NCI-H2196 (cell line): ENCODE measurements around the gene IVD.
"Not testable (repeated sequence)": the region's sequence is repeated elsewhere in the genome, so short reads cannot be mapped to it uniquely, and the experiment has no call there.

Source experiments
- DNase-seq: peaks from one replicate; lab custom pipeline; 2025; ENCODE audit not compliant: unreplicated experiment; lab: John Stamatoyannopoulos, UW

IVD gene

DNA sequence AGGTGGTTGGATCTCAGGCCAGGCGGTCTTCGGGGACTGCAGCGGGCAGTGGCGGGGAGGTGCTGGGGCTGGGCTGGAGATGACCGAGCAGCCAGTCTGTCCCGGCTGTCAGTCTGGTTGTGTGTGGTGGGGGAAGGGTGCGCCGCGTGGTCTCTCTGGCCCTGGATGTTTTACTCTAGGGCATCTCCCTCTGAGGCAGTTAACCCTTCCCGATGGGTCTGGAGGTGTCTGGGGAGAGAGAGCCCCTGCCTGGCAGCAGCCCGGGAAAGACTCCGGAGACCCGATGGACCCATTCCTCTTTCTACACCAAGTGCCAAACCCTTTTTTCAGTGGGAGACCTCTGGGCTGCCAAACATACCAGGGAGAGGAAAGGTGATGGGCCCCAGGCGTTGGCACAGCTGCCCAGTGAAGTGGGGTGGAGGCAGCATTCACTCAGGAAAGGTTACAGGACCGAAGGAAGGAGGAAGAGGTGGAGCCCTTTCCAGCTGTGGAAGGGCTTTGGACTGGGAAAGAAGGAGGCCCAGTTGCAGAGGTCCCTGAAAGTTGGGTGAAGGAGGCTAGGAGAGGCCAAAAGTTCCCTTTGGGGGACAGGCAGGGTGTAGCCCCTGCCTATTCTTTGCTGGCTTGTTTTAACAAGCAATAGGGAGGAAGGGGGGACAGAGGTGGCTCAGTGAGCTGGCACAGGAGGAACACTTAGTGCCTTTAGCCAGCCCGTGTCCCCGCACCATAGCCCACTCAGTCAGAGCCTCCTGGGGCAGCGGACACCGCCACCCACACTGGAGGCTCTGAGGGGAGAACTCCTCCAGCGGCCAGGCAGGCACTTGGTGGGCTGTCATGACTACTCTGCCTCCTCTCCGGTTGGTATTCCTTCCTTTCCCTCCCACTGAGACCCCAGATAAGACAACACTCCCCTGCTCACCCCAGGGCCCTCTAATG is 32.4 kb downstream of the IVD start:
- DNase-seq: no peak

DNA sequence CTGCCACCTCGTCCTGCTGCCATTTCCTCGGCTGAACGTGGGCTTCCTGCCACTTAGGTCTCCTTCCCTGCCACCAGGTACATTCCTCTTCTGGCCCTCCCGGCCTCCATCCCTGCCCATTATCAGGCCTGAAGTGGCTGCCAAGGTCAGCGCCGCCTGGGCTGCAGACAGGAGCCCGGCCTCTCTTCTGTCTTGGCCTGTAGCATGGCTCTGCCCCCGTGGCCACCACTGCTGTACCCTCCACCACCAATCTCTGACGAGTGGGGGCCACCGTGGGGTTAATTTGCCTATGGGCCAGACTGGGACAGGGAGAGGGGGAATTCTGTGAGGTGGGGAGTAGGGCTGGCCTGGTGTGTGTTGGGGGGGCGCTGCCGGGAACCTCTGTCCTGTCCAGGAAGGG is 33.1 kb downstream of the IVD start:
- no peak for DNase-seq

DNA sequence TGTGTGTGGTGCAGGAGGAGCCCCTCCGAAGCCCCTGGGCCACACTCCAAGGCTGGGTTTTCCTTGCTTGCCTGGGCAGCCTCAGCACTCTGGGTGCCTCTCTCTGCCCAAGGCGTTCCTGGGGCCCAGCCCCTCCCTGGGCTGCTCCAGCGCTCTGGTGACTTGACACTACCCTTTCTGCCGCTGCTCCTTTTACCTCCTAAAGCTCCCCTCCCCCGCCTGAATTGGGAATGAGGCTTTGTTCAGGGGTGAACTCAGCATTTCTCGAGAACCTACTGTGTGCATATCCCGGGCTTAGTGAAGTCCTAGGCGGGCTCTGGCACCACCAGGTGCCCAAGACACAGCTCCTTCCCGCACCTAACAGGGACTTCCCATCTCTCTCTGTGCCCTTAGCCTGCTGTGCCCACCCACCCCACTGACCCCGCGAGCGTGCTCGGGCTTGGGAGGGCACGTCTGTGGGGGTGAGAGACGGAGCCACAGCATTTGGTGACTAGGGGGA is 33.9 kb downstream of the IVD start:
- no peak for DNase-seq

DNA sequence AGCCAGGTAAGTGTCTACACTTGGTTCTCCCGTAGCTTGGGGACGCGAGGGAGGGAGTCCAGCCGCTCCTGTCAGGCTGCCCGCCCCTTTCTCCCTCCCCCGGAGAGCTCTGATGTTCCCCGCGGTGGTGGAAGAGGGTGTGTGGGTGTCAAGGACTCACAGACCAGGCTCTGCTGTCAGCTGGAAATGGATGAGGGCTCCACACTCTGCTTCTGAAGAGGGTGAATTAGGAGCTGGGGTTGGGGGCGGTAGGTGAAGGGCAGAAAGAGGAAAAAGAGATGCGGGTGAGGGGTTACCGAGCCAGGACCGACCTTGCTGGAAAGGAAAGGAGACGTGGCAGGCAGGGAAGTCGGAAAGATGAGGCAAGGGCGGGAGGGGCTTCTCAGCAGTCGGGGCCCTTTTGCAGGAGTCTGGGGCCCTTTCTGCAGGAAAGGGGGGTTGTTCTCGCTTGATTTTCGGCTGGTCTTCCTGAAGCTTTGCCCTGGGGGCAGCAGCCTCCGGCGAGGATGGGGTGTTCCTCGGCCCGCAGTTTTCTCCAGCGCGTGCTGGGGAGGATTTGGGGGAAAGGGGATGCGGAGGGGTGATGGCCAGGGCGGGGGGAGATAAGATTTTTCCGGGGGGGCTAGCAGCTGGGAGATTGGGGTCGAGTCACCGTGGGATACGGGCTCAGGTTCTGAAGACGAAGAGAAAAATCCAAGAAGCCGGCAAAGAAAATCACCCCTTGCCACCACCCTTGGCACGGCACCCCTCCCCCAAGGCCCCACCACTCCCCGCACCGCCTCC is 34.6 kb downstream of the IVD start:
- no peak for DNase-seq

DNA sequence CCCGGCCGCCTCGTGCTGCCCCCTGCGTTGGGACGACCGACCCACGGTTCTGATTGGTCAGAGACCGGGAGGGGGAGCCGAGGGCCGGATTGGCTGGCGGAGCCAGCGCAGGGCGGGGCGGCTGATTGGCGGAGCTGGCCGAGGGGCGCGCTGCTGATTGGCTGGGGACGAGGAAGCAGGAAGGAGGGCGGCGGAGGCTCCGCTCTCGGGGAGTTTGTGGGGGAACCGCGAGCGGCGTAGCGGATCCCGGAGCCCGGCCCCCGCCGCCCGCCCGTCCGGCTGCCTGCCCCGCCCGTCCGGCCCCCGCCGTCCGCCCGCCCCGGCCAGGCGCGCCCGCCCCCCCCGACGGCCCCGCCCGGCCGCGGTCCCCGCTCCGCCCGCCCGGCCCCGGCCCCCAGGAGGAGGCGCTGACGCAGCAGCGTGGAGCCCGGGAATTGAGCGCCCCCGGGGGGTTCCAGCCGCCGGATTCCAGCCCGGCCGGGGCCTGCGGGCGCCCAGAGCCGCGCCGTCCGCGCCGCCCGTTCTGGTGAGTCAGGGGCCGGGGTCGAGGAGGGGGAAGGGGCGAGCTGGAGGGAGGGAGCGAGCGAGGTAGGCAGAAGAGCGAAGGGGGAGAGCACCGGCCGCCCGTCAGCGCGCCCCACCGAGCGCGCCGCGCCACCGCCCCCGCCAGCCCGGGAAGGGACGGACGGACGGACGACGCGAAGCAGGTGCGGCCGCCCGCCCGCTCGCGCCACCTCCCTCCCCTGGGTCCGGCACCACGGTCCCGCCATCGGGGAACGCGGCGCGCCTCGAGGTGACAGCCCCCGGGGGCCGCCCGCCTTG is 35.4 kb downstream of the IVD start, which contains the start of gene BAHD1:
BAHD1 (plus strand) TSS at position 211 of the 822 bp plus-strand sequence. CDS start 17,512 bp downstream, outside the sequence.
- DNase-seq: peak; percentile 78

DNA sequence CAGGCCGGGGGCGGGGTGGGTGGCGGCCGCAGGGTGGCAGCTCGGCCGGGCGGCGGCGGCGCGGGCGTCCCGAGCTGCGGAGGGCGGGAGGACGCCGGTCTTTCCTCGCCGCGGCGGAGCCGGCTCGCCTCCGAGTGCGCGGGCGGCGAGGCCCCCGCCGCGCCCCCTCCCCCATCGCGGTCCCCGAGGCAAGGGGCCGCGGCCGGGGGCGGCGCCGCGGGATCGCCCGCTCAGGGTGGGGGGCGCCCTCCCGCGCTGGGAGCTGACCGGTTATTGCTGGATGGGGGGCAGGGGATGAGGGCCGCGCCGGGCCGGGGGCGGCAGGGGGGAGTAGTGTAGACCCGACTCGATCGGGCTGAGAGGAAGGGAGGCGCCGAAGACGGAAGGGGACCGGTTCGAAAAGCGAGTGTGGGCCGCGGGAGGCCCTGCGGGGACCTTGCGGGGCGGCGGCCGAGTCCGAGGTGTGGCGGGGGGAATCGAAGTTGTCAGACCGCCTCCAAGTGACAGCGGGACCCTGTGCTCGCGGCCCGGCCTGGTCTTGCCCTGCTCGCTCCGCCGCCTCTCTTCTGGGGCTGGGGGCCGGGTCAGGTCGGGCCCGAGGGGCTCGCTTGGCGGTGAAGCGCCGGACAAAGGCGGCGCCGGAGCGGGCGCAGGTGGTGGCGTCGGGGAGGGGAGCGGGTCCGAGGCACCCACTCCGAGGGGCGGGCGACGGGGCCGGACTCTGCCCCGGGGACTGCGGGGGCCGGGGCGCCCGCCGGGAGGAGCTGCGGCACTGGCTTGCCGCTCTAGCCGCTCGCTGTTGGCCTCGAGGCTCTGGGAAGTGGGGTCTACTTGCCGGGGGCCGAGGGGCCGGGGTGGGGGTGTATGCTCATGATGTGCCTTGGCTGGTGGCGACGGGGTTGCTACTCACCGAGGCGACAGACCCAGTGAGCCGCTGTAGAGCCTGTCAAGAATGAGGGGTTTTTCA is 36.3 kb downstream of the IVD start:
- no peak for DNase-seq

DNA sequence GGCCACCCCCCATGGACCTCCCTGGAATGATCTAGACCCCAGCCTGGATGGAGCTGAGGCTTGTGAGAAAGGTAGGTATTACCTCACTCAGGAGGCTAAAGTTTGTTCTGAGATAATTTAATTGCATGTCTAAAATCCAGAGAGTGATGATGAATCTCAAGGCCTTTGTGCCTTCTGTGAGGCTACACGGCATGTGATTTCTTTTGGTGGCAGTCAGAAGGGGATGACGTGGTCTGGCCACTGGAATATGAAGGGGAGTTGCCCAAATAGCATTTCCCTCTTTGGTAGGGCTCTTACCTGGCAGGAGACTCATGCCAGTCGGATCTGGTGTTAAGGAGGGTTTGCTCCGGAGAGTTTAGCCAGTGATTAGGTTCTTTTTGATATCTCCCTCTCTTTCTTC is 37.7 kb downstream of the IVD start:
- no peak for DNase-seq

DNA sequence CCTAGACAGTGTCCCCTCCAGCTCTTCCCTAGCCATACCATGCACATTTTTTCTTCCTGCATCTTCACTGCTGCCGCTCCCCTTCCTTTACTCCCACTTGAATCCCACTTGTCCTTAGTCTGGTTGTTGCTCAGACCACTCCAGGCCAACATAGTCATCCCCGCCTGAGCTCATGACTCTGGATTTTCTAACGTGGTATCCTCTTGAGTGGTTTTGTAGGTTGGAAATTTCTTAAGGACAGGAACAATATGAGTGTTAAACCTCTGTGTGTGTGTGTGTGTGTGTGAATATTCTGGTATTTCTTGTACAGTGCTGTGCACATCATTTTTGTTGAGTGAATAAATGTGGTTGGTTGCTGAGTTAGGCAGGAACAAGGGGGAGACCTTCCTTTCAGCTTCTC is 38.3 kb downstream of the IVD start:
- no peak for DNase-seq

DNA sequence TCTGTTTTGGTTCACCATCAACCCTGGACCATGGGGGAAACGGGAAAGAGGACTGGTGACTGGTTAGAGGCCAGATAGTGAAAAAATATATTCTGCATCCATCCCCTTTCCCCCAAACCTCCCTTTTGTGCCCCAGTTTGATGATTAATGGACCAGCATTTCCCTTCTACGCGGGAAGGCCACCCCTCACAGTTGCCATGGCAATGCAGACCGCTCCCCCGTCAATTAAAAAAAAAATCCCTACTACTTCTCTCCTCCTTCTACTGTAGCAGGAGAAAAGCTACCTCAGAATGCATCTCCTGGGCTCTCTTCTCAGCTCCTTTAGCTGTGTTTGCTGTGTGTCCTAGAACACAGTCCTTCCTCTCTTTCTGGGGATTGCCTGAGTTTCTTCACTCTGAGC is 39.1 kb downstream of the IVD start:
- DNase-seq: no peak

DNA sequence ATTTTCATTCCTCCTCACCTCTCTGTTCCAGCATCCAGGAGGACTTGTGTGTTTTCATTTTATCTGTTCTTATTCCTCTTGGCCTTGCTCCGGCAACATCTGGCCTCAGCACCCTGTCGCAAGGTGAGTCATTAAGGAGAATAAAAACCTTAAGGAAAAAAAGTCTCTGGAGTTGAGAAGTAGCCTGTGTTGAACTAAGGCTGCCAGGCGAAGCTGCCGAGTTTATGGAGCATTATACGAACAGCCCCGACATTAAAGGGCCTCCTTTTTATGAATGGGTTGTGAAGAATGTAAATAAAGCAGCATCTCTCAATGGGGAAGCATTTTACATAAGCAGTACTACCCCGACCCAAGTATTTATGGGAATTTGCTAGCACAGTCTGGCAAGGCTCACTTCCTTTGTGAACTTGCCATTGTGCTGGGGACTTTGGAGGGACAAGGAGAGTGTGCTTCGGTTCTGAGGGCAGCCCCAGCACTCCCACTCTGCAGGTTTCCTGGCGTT is 39.9 kb downstream of the IVD start:
- no peak for DNase-seq

DNA sequence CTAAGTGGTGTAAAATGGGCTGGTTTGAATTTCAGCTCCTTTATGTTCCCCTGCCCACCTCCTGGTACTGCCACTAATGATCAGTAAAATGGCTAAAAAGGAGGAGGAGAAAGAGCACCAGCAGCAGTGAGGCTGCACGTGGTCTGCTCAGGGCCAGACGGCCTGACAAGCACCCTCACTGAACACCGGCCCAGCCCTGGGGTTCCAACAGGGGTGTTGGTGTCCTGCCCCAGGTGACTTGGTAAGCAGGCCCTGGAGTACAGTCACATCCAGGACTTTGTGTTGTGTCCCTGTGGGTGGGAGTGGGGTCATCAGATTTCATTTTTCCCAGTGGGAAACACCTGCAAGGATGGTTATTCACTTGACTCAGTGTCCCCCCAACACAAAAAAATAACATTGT is 40.5 kb downstream of the IVD start:
- no peak for DNase-seq

DNA sequence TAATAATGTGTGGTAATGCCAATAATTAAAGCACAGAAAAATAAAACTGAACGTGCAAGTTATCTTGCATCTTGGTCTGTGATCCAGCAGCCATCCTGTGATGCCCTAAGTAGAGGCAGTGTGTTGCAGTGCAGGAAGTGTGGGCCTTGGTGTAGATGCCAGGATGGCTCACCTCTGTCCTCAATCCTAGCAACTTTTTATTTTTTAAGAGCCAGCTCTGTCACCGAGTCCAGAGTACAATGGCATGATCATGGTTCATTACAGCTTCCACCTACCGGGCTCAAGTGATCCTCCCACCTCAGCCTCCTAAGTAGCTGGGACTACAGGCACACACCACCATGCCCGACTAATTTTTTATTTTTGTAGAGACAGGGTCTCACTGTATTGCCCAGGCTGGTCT is 42.8 kb downstream of the IVD start:
- no peak for DNase-seq

DNA sequence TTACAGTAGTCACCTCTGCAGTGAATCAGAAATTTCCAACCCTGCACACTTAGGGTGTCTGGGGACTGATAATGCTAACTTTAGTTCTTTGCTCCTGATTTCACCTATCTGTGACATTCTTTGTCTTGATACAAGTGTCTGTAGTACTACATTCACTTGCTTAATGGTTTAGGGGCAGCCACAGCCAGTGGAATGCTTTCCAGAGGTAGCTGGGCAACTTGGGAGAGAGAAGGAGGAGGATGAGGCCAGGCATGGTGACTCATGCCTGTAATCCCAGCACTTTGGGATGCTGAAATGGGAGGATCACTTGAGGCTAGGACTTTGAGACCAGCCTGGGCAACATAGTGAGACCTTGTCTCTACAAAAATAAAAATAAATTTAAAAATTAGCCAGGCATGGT is 43.7 kb downstream of the IVD start:
- no peak for DNase-seq

DNA sequence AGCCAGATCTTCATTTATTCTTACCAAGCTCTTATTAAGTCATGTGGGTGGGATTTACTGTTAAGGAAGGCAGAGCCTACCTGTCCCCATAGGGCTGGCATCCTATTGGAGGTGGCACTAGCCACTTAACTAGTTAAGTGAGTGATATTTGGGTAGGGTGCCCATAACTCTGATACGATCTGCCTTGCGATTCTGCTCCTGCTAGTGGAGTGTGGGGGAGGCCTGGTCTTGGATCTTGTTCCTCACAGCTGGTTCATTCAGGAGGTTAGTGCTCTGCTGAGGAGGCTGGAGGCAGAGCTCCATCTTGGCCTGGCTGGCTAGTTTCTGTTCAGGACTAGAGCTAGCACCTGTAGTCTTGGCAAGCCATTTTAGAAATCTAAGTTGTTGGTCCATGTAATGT is 44.5 kb downstream of the IVD start:
- DNase-seq: no peak

DNA sequence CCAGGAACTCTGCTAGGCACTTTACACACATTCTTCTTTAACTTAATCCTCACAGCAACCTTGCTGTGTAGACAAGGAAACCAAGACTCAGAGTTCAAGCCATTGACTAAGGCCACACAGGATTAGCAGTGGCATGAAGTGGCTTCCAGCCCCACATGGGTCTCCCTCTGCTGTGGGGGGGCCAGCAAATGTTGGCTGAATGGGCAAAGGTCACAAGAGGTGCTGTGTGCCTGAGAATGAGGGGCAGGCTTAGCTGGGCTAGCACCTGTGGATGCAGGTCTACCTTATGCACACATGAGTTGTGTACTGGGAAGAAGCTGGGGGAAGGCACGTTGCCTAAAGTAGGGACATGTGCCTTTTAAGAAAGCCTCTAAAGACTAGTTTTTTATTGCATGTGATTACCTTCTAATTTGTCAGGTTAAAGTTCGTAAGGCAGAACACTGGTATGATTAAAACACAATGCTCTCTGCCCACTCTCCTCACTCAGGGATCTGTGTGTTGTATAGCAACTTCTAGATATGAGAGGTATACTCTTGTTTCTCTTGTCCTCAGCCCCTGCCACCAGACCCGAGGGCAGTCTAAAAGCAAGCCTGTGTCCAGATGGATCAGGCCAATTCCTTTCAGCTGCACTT is 46.0 kb downstream of the IVD start:
- DNase-seq: no peak

DNA sequence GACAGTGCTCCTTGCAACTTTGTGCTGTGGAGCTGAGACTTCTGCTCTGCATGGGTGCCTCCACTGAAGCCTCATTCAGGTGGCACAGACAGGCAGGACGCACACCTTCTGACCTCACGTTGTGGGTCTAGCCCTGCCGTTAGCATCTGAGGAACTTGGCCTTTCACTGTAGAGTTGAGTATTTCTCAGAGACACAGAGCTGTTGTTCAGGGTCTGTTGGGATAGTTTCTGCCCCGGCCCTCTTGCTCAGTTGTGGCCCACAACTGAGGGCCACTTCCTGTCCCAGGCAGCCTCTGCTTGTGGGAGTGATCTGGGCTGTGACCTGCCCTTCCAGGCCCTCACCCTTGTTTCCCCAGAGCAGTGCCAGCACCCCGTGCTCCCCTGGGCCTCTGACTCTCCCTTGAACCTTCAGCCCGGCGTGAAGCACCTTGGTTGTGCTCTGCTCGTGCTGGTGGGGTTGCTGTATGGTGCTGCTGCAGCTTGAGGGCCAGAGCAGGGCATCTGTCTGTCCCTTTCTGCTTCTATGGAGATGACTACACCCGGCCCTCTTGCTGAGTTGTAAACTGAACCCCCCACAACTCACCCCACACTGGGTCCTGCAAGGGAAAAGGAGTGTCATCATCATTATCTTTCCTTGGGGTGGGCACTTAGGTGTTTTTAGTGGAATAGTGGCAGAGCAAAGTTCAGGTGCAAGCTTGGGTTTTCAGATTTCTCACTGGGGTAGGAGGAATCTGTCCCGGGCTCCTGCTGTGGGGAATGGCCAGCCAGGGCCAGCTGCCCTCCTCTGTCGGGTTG is 46.9 kb downstream of the IVD start:
- no peak for DNase-seq

DNA sequence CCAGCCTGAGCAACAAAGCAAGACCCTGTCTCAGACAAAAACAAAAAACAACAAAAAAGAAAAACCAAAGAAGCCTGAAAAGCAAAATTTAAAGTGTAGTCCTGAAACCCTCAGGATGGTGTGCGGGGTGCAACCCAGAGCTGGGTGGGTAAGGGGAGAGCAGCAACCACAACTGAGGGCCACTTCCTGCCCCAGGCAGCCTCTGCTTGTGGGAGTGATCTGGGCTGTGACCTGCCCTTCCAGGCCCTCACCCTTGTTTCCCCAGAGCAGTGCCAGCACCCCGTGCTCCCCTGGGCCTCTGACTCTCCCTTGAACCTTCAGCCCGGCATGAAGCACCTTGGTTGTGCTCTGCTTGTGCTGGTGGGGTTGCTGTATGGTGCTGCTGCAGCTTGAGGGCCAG is 48.3 kb downstream of the IVD start:
- DNase-seq: not testable (repeated sequence)

DNA sequence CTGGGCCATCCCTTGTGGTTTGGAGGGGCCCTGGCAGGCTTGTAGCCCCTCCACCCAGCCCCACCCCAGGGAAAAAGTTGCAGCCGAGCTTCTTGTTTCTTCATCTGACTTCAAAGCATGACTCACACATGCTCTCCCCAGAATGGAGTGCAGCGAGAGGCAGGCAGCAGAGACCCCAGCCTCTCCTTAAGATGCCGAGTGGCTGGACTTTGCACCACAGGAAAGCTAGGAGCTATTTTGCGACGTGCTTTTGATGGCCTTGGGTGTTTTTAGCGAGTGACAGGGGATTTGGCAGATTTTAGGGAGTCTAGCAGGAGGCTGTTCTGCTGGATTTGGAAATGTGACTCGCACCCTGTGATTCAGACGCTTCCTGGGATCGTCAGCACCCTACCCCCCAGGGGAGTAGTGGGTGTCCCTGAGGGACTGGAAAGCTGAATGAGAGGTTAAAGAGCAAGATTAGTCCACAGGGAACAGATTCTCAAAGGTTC is 49.4 kb downstream of the IVD start:
- DNase-seq: no peak
